K562 (cell line): Measurements from ENCODE around the gene CCSER1. TPM values are rescaled to one million over a fixed set of nuclear protein-coding genes. Genes with fewer than 3 reads are reported as not detected.

Experiments used
- ATAC-seq: fragments of 200-7000 bp; cut with Tn5 transposase; 3 replicates; pipeline ENCODE4 v1.9.1; 2020; ENCODE audit warnings: moderate library complexity
- BruUV-seq: library from RNA; stranded (reverse); fragments of 400-500 nt; replicated peaks from 2 replicates; lab custom pipeline; 2021; lab: Mats Ljungman, UMichigan
- CTCF ChIA-PET: fragments of 300-600 bp; formaldehyde crosslinking; extraction: SDS; loops from one replicate; lab custom pipeline; 2021; ENCODE audit warnings: low intra/inter-chr PET ratio; lab: Yijun Ruan, JAX
- POLR2A ChIA-PET: fragments of 300-600, 350-650 bp; sonication (Branson Sonifier 250); formaldehyde crosslinking; extraction: SDS; loops from one replicate; lab custom pipeline; 2021; ENCODE audit warnings: antibody characterized with exemption, inconsistent platforms; lab: Yijun Ruan, JAX
- DNase-seq, 4 experiments: peaks; one replicate each; pipeline versions ENCODE4 v3.0.0 to v3.0.0-alpha.2; 2011 to 2018; ENCODE audit warnings: low spot score in 3 of 4, mixed read lengths in 3 of 4; ENCODE audit errors: extremely low read depth in 1 of 4
- FAIRE-seq: peaks from 2 replicates; lab custom pipeline; 2011; peaks lifted over from hg19 to GRCh38; lab: Jason Lieb, UNC
- H2AFZ ChIP-seq: 2 replicates; pipeline ENCODE4 v1.6.0; 2011; ENCODE audit warnings: low read depth, low read length, control low read depth, inconsistent platforms
- H3K27ac ChIP-seq: fragments of 200-600 bp; 3 replicates; pipeline ENCODE4 v1.8.0; 2011; ENCODE audit warnings: low read depth, mild to moderate bottlenecking, control low read depth, inconsistent platforms, low read length, moderate library complexity, mixed read lengths; ENCODE audit errors: extremely low read depth
- H3K27me3 ChIP-seq, 2 experiments: fragments of 300-600 bp in 1 of 2; 2 replicates in 1 of 2; 3 replicates in 1 of 2; pipeline versions ENCODE4 v1.6.0 to v1.8.0; 2011; ENCODE audit warnings: inconsistent platforms in 2 of 2, low read length in 2 of 2, mild to moderate bottlenecking in 1 of 2, mixed read lengths in 1 of 2, moderate library complexity in 1 of 2; ENCODE audit not compliant: control insufficient read depth in 2 of 2, insufficient read depth in 2 of 2
- H3K36me3 ChIP-seq: fragments of 300-600 bp; 3 replicates; pipeline ENCODE4 v1.8.0; 2011; ENCODE audit warnings: mild to moderate bottlenecking, low read length, inconsistent platforms; ENCODE audit not compliant: control insufficient read depth, insufficient read depth
- H3K4me1 ChIP-seq, 2 experiments: fragments of 200-600 bp in 1 of 2; replicated peaks in 1 of 2; 2 replicates in 1 of 2; 3 replicates in 1 of 2; pipeline versions ENCODE4 v1.5.1 to v1.8.0; 2011; ENCODE audit warnings: inconsistent platforms in 2 of 2, low read length in 2 of 2, mild to moderate bottlenecking in 1 of 2, mixed read lengths in 1 of 2, moderate library complexity in 1 of 2; ENCODE audit not compliant: control insufficient read depth in 2 of 2, insufficient read depth in 2 of 2
- H3K4me2 ChIP-seq: 2 replicates; pipeline ENCODE4 v1.6.1; 2011; ENCODE audit warnings: low read length, control low read depth, inconsistent platforms, mixed read lengths; ENCODE audit not compliant: insufficient read depth
- H3K4me3 ChIP-seq: fragments of 200-600 bp; sonication (generic), shearing (Covaris generic); 2 replicates; pipeline ENCODE4 v1.5.1; 2016; ENCODE audit warnings: control low read depth, inconsistent platforms
- H3K79me2 ChIP-seq: fragments of 200-600 bp; 3 replicates; pipeline ENCODE4 v1.8.0; 2011; ENCODE audit warnings: low read length, inconsistent platforms; ENCODE audit not compliant: control insufficient read depth, insufficient read depth
- H3K9ac ChIP-seq, 2 experiments: 2 replicates each; pipeline versions ENCODE4 v1.6.0 to v1.6.1; 2011; ENCODE audit warnings: low read depth in 2 of 2, low read length in 2 of 2, control low read depth in 1 of 2, inconsistent platforms in 1 of 2, mild to moderate bottlenecking in 1 of 2, mixed read lengths in 1 of 2; ENCODE audit not compliant: insufficient read depth in 1 of 2
- H3K9me1 ChIP-seq: one replicate; pipeline ENCODE4 v1.6.0; 2011; ENCODE audit warnings: inconsistent platforms, mild to moderate bottlenecking, low read length, moderate library complexity; ENCODE audit not compliant: control insufficient read depth, insufficient read depth
- H3K9me3 ChIP-seq: replicated peaks from 2 replicates; pipeline ENCODE4 v1.5.1; 2011; ENCODE audit warnings: low read depth, low read length, inconsistent platforms; ENCODE audit not compliant: control insufficient read depth, insufficient read depth
- H4K20me1 ChIP-seq: replicated peaks from 2 replicates; pipeline ENCODE4 v1.6.1; 2011; ENCODE audit warnings: low read length, inconsistent platforms, mixed read lengths; ENCODE audit not compliant: control insufficient read depth, insufficient read depth
- ARID2 ChIP-seq: fragments of 450-650 bp; IDR thresholded peaks from 2 replicates; pipeline ENCODE4 v1.6.1; 2017; ENCODE audit warnings: antibody characterized with exemption, mild to moderate bottlenecking
- CHD2 ChIP-seq: IDR thresholded peaks from 2 replicates; pipeline ENCODE4 v1.6.1; 2011; ENCODE audit warnings: low read depth, low read length
- COPS2 ChIP-seq: fragments of 450-650 bp; conservative IDR thresholded peaks from 2 replicates; pipeline ENCODE4 v1.6.1; 2016; ENCODE audit warnings: mild to moderate bottlenecking, moderate library complexity
- CREB3 ChIP-seq: fragments of 450-650 bp; conservative IDR thresholded peaks from 2 replicates; pipeline ENCODE4 v1.6.1; 2016; ENCODE audit warnings: missing genetic modification characterization, low read depth, mild to moderate bottlenecking, missing compliant biosample characterization, moderate library complexity
- FUS ChIP-seq: fragments of 200-400 bp; formaldehyde crosslinking; optimal IDR thresholded peaks from 2 replicates; pipeline ENCODE3; 2017; ENCODE audit warnings: low read depth, low read length
- POLR2B ChIP-seq: fragments of 450-650 bp; IDR thresholded peaks from 2 replicates; pipeline ENCODE4 v1.6.1; 2018; ENCODE audit warnings: low read depth; ENCODE audit not compliant: partially characterized antibody
- RBFOX2 ChIP-seq: fragments of 200-400 bp; formaldehyde crosslinking; IDR thresholded peaks from 2 replicates; pipeline ENCODE4 v1.6.1; 2017; ENCODE audit warnings: low read depth, mild to moderate bottlenecking, low read length, moderate library complexity
- ZNF280B ChIP-seq: fragments of 250-450 bp; sonication (Bioruptor Pico); IDR thresholded peaks from 2 replicates; pipeline ENCODE4 v1.5.1; 2021; ENCODE audit warnings: mild to moderate bottlenecking
- ZNF609 ChIP-seq: sonication (generic); formaldehyde crosslinking; IDR thresholded peaks from 2 replicates; pipeline ENCODE4 v1.8.1; 2023; ENCODE audit warnings: missing genetic modification reagents, mild to moderate bottlenecking, borderline replicate concordance
- WGBS: fragments of 100-300 bp; shearing (Covaris generic); methylation state at CpG from one replicate; pipeline ENCODE4 v1.1.6; 2016; ENCODE audit warnings: low coverage, mixed read lengths; ENCODE audit not compliant: insufficient coverage; ENCODE audit errors: missing lambda C conversion rate; 5-methylcytosine and 5-hydroxymethylcytosine counted together
- in situ Hi-C: fragments of 300-500 bp; cut with MboI; formaldehyde crosslinking; loops from 4 replicates; pipeline ENCODE4 v1.15.0; 2018; ENCODE audit warnings: inconsistent platforms, mixed read lengths
- intact Hi-C: fragments of 100-400 bp; cut with micrococcal nuclease; formaldehyde crosslinking; loops from 2 replicates; pipeline ENCODE4 v1.14.2; 2022
- polyA plus RNA-seq, 8 experiments: library from polyadenylated mRNA; depleted of rRNA in 4 of 8; stranded (reverse) in 5 of 8; unstranded in 3 of 8; fragments of >200 nt; fragmentation: Nextera tagmentation in 2 of 8; fragmentation: Illumina TruSeq in 1 of 8; extraction: Ambion mirVana in 2 of 8; extraction: Trizol in 1 of 8; gene quantifications; 2 replicates each; pipeline versions ENCODE4 v1.2.1 to v1.2.3, GENCODE V29; 2011 to 2014; ENCODE audit warnings: inconsistent platforms in 1 of 8, missing spikeins in 1 of 8
- total RNA-seq, 7 experiments: library from RNA; depleted of rRNA in 6 of 7; stranded (reverse); fragments of >200 nt in 6 of 7; fragmentation: Illumina TruSeq in 2 of 7; extraction: Trizol in 2 of 7; gene quantifications; 2 replicates each; pipeline versions ENCODE4 v1.2.1 to v1.2.3, GENCODE V29; 2011 to 2021; ENCODE audit warnings: low replicate concordance in 1 of 7

The CCSER1 gene
- total and polyA plus RNA-seq, 9 of the 15 experiments (the other 6 are each of a cell fraction or from before 2014, with no cell fraction given), result not detected

GRCh38 chr4:90425893-90426292, 298.7 kb downstream of the CCSER1 start:
- ChIA-PET CTCF (no interaction called here), POLR2A (no interaction called here)
- 0% methylated on average over 5 of the region's 5 CpGs for WGBS
- H2AFZ ChIP-seq, result no peak overlapping the region
- no TSS peak for BruUV-seq
- H3K9ac ChIP-seq, result no peak overlapping the region
- no peaks in the 10 kb centered on the region for H4K20me1 ChIP-seq
- no peak overlapping the region for H3K4me2 ChIP-seq
- no peaks in the 10 kb centered on the region for H3K9me3 ChIP-seq
- FAIRE-seq (no peak), ATAC-seq (no peak), DNase-seq (no peak)
- no peak overlapping the region for H3K4me3 ChIP-seq
- no peaks in the 10 kb centered on the region for H3K36me3 ChIP-seq
- no peaks in the 10 kb centered on the region for H3K27me3 ChIP-seq
- no peaks in the 10 kb centered on the region for H3K79me2 ChIP-seq
- no peak overlapping the region for H3K27ac ChIP-seq
- TF ChIP-seq CREB3 (tag) (no peak), CHD2 (no peak), POLR2B (no peak), ZNF609 (CRISPR knock-in tag) (no peak), ARID2 (no peak), COPS2 (no peak), RBFOX2 (no peak), FUS (no peak), ZNF280B (CRISPR knock-in tag) (no peak)
- intact Hi-C loops, result no loop called here
- in situ Hi-C loops, result no loop called here
- no peaks in the 10 kb centered on the region for H3K4me1 ChIP-seq
- H3K9me1 ChIP-seq, result no peaks in the 10 kb centered on the region
